Activated T-cell treated with anti-CD3 and anti-CD28 coated beads, Interleukin-2, amount 50 U/mL, for 24 hours (primary cell): ENCODE measurements around the gene SULT2B1.
A peak's percentile ranks its signal among the peaks of the same experiment; 100 is the strongest.

Source experiments
- DNase-seq: peaks from one replicate; pipeline ENCODE4 v3.0.0-alpha.2; 2020
- H3K27ac Mint-ChIP-seq: 2 replicates; pipeline ENCODE4 v1.8.0; 2020; ENCODE audit warnings: mild to moderate bottlenecking, mixed read lengths
- H3K27me3 Mint-ChIP-seq: 2 replicates; pipeline ENCODE4 v1.8.0; 2020; ENCODE audit warnings: mixed read lengths
- H3K36me3 Mint-ChIP-seq: 2 replicates; pipeline ENCODE4 v1.8.0; 2020; ENCODE audit warnings: low read depth, mixed read lengths
- H3K4me1 Mint-ChIP-seq: 2 replicates; pipeline ENCODE4 v1.8.0; 2020; ENCODE audit warnings: low read depth, mixed read lengths
- H3K4me3 Mint-ChIP-seq: 2 replicates; pipeline ENCODE4 v1.8.0; 2020; ENCODE audit warnings: mild to moderate bottlenecking, moderate library complexity, mixed read lengths
- H3K9me3 Mint-ChIP-seq: 2 replicates; pipeline ENCODE4 v1.8.0; 2020; ENCODE audit warnings: mixed read lengths

Gene SULT2B1

GRCh38 chr19:48613852-48614435 is 62.0 kb downstream of the SULT2B1 start:
- H3K27me3 Mint-ChIP-seq: no peaks in the 10 kb centered on the region
- H3K27ac Mint-ChIP-seq: peak overlapping the region; percentile 85
- H3K36me3 Mint-ChIP-seq: peaks cover 61% of the 10 kb centered on the region
- no peaks in the 10 kb centered on the region for H3K9me3 Mint-ChIP-seq
- H3K4me3 Mint-ChIP-seq: peak overlapping the region; percentile 28
- peaks cover 20% of the 10 kb centered on the region for H3K4me1 Mint-ChIP-seq
- peak; percentile 61 for DNase-seq

- Mint-ChIP-seq H3K9me3 (no peaks in the 10 kb centered on the region), H3K4me3 (peak within 1 kb of the TSS; percentile 98), H3K27ac (peak within 1 kb of the TSS; percentile 99), H3K36me3 (peaks cover 67% of the 10 kb centered on the region), H3K4me1 (peaks cover 22% of the 10 kb centered on the region), H3K27me3 (no peaks in the 10 kb centered on the region)
- DNase-seq: peak; percentile 60
Measured at GRCh38 chr19:48614436-48615230, 62.7 kb downstream of the SULT2B1 start, which contains the start of gene FAM83E. Gene FAM83E (minus strand): TSS chr19:48615076. CDS start chr19:48613372, 1,704 bp downstream.

- H3K36me3 Mint-ChIP-seq: peaks cover 75% of the 10 kb centered on the region
- peaks cover 29% of the 10 kb centered on the region for H3K4me1 Mint-ChIP-seq
- no peaks in the 10 kb centered on the region for H3K27me3 Mint-ChIP-seq
- H3K27ac Mint-ChIP-seq: peak overlapping the region; percentile 99
- no peak for DNase-seq
- no peaks in the 10 kb centered on the region for H3K9me3 Mint-ChIP-seq
- peak overlapping the region; percentile 98 for H3K4me3 Mint-ChIP-seq
Measured at GRCh38 chr19:48615231-48616040, 63.5 kb downstream of the SULT2B1 start.

- Mint-ChIP-seq H3K9me3 (no peaks in the 10 kb centered on the region), H3K27me3 (no peaks in the 10 kb centered on the region), H3K4me1 (peaks cover 29% of the 10 kb centered on the region), H3K27ac (peak overlapping the region; percentile 99), H3K36me3 (peaks cover 75% of the 10 kb centered on the region), H3K4me3 (peak overlapping the region; percentile 98)
- DNase-seq: no peak
Measured at GRCh38 chr19:48616041-48616436, 64.1 kb downstream of the SULT2B1 start.

- peaks cover 80% of the 10 kb centered on the region for H3K36me3 Mint-ChIP-seq
Measured at GRCh38 chr19:48616491-48617056, 64.6 kb downstream of the SULT2B1 start.

GRCh38 chr19:48617146-48617937 is 65.4 kb downstream of the SULT2B1 start:
- H3K27me3 Mint-ChIP-seq: no peaks in the 10 kb centered on the region
- peaks cover 37% of the 10 kb centered on the region for H3K4me1 Mint-ChIP-seq
- H3K36me3 Mint-ChIP-seq: peaks cover 81% of the 10 kb centered on the region
- DNase-seq: no peak
- peak overlapping the region; percentile 99 for H3K27ac Mint-ChIP-seq
- no peaks in the 10 kb centered on the region for H3K9me3 Mint-ChIP-seq
- peak overlapping the region; percentile 98 for H3K4me3 Mint-ChIP-seq

More at GRCh38 chr19:48616491-48617056, 64.6 kb downstream of the SULT2B1 start:
- H3K4me1 Mint-ChIP-seq: peaks cover 32% of the 10 kb centered on the region
- H3K4me3 Mint-ChIP-seq: peak overlapping the region; percentile 98
- no peaks in the 10 kb centered on the region for H3K9me3 Mint-ChIP-seq
- H3K27me3 Mint-ChIP-seq: no peaks in the 10 kb centered on the region
- no peak for DNase-seq
- H3K27ac Mint-ChIP-seq: peak overlapping the region; percentile 99

GRCh38 chr19:48618278-48618915 is 66.4 kb downstream of the SULT2B1 start:
- Mint-ChIP-seq H3K9me3 (no peaks in the 10 kb centered on the region), H3K36me3 (peaks cover 85% of the 10 kb centered on the region), H3K4me1 (peaks cover 41% of the 10 kb centered on the region), H3K27me3 (no peaks in the 10 kb centered on the region), H3K4me3 (peak overlapping the region; percentile 98), H3K27ac (peak overlapping the region; percentile 99)
- DNase-seq: no peak

GRCh38 chr19:48618916-48619691 is 67.1 kb downstream of the SULT2B1 start, which contains the start of the genes RPL18 and SPHK2:
Gene RPL18 (minus strand): TSS chr19:48619178. CDS start chr19:48619143, 35 bp downstream.
Gene SPHK2 (plus strand): TSS chr19:48619506. CDS start chr19:48620515, 1,009 bp downstream.
- H3K4me3 Mint-ChIP-seq: peak within 1 kb of the TSS; percentile 98
- no peaks in the 10 kb centered on the region for H3K27me3 Mint-ChIP-seq
- H3K4me1 Mint-ChIP-seq: peaks cover 47% of the 10 kb centered on the region
- DNase-seq: peak; percentile 97
- H3K36me3 Mint-ChIP-seq: peaks cover 84% of the 10 kb centered on the region
- no peaks in the 10 kb centered on the region for H3K9me3 Mint-ChIP-seq
- peak within 1 kb of the TSS; percentile 99 for H3K27ac Mint-ChIP-seq

GRCh38 chr19:48619692-48620585 is 68.0 kb downstream of the SULT2B1 start:
- no peaks in the 10 kb centered on the region for H3K27me3 Mint-ChIP-seq
- peak overlapping the region; percentile 98 for H3K4me3 Mint-ChIP-seq
- H3K36me3 Mint-ChIP-seq: peaks cover 80% of the 10 kb centered on the region
- DNase-seq: no peak
- H3K4me1 Mint-ChIP-seq: peaks cover 54% of the 10 kb centered on the region
- no peaks in the 10 kb centered on the region for H3K9me3 Mint-ChIP-seq
- H3K27ac Mint-ChIP-seq: peak overlapping the region; percentile 99

- DNase-seq: no peak
- H3K9me3 Mint-ChIP-seq: no peaks in the 10 kb centered on the region
- H3K27ac Mint-ChIP-seq: peak overlapping the region; percentile 89
- H3K4me1 Mint-ChIP-seq: peaks cover 53% of the 10 kb centered on the region
- H3K36me3 Mint-ChIP-seq: peaks cover 68% of the 10 kb centered on the region
- peak overlapping the region; percentile 73 for H3K4me3 Mint-ChIP-seq
- H3K27me3 Mint-ChIP-seq: no peaks in the 10 kb centered on the region
Measured at GRCh38 chr19:48623556-48624066, 71.6 kb downstream of the SULT2B1 start.

GRCh38 chr19:48624067-48624594 is 72.2 kb downstream of the SULT2B1 start:
- peak; percentile 97 for DNase-seq
- H3K27me3 Mint-ChIP-seq: no peaks in the 10 kb centered on the region
- H3K27ac Mint-ChIP-seq: peak overlapping the region; percentile 89
- peaks cover 68% of the 10 kb centered on the region for H3K36me3 Mint-ChIP-seq
- H3K4me1 Mint-ChIP-seq: peaks cover 53% of the 10 kb centered on the region
- no peaks in the 10 kb centered on the region for H3K9me3 Mint-ChIP-seq
- H3K4me3 Mint-ChIP-seq: peak overlapping the region; percentile 73
